D721Med (cell line): ENCODE results near the gene SLC35C1.

Experiments
- DNase-seq: peaks from one replicate; pipeline ENCODE4 v3.0.0; 2011; ENCODE audit warnings: low spot score; ENCODE audit not compliant: insufficient read length
- FAIRE-seq: peaks from 2 replicates; lab custom pipeline; 2011; peaks lifted over from hg19 to GRCh38; lab: Jason Lieb, UNC
- CTCF ChIP-seq: IDR thresholded peaks from 2 replicates; pipeline ENCODE4 v1.5.1; 2012; ENCODE audit warnings: mild to moderate bottlenecking, control low read depth; ENCODE audit not compliant: insufficient read depth; ENCODE audit errors: missing control alignments

SLC35C1 gene

GRCh38 chr11:45786272-45786671, 18.7 kb upstream of the SLC35C1 start:
- FAIRE-seq (no peak), DNase-seq (no peak)
- TF ChIP-seq CTCF, result no peak

- no peak for TF ChIP-seq CTCF
- DNase-seq (no peak), FAIRE-seq (no peak)
Observed at GRCh38 chr11:45788887-45789286, 16.1 kb upstream of the SLC35C1 start.

GRCh38 chr11:45791524-45791923, 13.4 kb upstream of the SLC35C1 start:
- TF ChIP-seq CTCF, result no peak
- FAIRE-seq (no peak), DNase-seq (no peak)

- no peak for TF ChIP-seq CTCF
- DNase-seq (no peak), FAIRE-seq (no peak)
Observed at GRCh38 chr11:45794169-45794568, 10.8 kb upstream of the SLC35C1 start.

GRCh38 chr11:45795379-45795778, 9.6 kb upstream of the SLC35C1 start:
- DNase-seq (no peak), FAIRE-seq (no peak)
- no peak for TF ChIP-seq CTCF

GRCh38 chr11:45796461-45796861, 8.5 kb upstream of the SLC35C1 start:
- FAIRE-seq (no peak), DNase-seq (no peak)
- TF ChIP-seq CTCF, result no peak

GRCh38 chr11:45798793-45799441, 6.0 kb upstream of the SLC35C1 start:
- FAIRE-seq, result no peak
- no peak for TF ChIP-seq CTCF
- no peak for DNase-seq
